DMS79 (cell line): Measurements from ENCODE around the gene NRROS.
"Not testable (repeated sequence)": the region's sequence is repeated elsewhere in the genome, so short reads cannot be mapped to it uniquely, and the experiment has no call there.

ENCODE experiments used
- DNase-seq: peaks from one replicate; lab custom pipeline; 2025; lab: John Stamatoyannopoulos, UW

NRROS gene

GRCh38 chr3:196624907-196625306, 14.6 kb upstream of the NRROS start:
- DNase-seq: no peak

- no peak for DNase-seq
Observed at GRCh38 chr3:196625331-196625730, 14.2 kb upstream of the NRROS start.

- no peak for DNase-seq
Observed at GRCh38 chr3:196627918-196628231, 11.6 kb upstream of the NRROS start.

- DNase-seq: no peak
Observed at GRCh38 chr3:196629228-196629627, 10.3 kb upstream of the NRROS start.

DNA sequence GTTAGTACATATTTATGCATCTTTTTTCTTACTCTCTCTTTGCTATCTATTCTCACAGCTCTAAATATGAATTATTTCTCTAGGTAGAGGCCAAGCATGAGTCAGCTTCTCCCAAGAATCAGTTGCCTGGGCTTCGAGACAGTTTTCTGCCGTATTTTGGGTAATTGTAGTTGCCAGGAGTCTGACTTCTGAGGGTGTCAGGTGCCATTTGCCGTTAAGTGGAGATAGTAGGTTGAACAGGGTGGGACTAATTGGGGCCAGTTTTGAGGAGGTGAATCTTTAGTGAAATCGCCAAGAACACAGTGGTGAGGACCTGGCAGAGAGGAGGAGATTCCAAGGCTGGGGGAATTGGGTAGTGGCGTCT, 7.8 kb upstream of the NRROS start:
- DNase-seq: no peak

- DNase-seq: peak; percentile 98
Observed at GRCh38 chr3:196632046-196632751, 7.3 kb upstream of the NRROS start.

GRCh38 chr3:196633555-196634151, 5.8 kb upstream of the NRROS start:
- DNase-seq: no peak

- no peak for DNase-seq
Observed at GRCh38 chr3:196634224-196634623, 5.3 kb upstream of the NRROS start.

DNA sequence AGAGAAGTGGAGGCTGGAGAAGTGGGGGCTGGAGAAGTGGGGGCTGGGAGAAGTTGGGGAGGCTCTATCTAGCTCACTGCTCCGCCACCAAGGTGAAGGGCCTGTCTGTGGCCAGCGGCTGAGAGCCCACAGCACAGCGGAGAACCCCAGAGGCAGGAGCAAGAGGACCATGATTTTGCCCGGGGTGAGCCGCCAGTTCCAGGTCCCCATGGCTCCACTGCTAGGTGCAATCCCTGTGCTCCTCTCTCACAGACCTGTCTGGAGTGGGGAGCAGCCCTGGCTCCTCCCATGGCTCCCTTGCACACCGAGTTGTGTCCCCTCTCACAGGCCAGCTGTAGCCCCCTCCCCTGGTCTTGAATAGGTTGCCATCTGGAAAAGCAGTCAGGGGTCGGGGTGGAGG, 4.7 kb upstream of the NRROS start:
- DNase-seq: no peak

GRCh38 chr3:196636369-196637349, 2.8 kb upstream of the NRROS start:
- no peak for DNase-seq

- not testable (repeated sequence) for DNase-seq
Observed at GRCh38 chr3:196637941-196638340, 1.6 kb upstream of the NRROS start.

DNA sequence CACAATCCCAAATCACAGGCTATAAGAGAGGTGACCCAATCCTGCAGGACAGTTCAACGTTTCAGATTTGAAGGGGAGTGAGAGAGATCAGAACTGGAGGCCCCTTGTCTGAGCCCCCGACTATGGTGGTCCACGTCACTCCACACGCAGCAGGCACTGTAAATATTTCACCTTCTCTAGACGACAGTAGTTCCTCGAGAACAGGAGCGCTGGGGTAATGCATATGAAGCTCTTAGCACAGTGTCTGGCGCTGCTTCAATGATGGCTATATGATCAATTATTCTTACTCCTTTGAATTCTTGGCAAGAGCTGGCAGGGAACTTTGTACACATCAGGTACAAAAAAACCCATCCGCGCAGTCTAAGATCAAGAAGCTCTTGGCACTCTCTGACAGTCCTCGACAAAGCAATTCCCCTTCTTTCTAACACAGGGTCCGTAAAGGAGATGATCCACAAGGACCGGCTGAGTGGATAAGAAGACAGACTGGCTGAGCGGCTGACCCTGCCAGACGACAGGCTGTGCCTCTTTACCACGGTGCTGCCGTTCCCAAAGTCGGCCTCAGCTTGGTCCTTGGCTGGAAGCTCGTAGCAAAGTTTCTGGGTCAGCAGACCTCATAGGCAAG, 522 bp upstream of the NRROS start:
- DNase-seq: peak; percentile 73

DNA sequence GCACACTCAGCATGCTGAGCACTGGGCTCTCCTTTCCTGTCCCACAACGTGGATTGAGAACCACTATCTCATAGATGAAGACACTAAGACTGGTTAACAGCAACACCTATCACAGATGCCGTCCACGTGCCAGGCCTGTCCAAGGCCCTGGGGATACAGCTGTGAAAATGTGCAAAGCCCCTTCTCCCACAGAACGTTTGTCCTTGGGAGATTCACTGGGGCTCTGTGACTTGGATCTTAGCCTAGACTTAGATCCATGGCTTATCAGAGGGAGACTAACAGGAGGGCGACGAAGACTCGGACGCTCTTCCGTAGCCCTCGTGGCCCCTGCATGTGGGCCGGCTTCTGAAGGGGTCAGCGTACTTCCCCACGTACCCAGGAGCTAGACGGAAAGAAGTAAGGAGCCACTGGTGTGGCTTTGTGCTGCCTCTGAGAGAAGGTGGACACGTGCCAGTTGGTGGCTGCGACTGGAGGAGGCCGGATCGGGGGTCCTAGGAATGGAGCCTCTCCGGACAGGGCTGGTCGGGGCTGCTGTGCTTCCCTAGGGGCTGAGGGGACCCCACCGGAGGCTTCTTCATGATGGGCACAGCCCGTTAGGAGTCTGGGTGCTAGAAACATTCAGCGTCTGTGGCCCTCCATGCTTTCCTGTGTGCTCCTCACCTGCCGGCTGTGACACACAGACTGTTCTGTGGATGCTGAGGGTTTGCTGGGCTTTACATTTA, 964 bp downstream of the NRROS start:
- no peak for DNase-seq

- DNase-seq: no peak
Observed at GRCh38 chr3:196641333-196642054, 2.0 kb downstream of the NRROS start.

DNA sequence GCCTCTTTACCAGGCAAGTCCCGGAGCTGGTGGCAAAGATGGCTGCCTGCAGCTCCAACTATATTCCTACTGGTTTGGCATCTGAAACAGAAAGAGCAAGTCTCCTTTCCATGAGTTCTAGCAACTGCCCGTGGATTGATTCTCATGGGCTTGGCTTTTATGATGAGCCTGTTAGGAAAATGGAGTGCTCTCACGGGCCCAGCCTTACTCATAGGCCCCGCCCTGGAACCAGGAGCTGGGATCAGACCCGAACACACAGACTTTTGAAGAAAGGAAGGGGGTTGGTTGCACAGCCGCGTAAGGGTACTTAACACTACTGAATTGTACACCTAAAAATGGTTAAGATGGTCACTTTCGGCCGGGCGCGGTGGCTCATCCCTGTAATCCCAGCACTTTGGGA, 2.9 kb downstream of the NRROS start:
- no peak for DNase-seq

- DNase-seq: no peak
Observed at GRCh38 chr3:196643201-196643749, 3.8 kb downstream of the NRROS start.

DNA sequence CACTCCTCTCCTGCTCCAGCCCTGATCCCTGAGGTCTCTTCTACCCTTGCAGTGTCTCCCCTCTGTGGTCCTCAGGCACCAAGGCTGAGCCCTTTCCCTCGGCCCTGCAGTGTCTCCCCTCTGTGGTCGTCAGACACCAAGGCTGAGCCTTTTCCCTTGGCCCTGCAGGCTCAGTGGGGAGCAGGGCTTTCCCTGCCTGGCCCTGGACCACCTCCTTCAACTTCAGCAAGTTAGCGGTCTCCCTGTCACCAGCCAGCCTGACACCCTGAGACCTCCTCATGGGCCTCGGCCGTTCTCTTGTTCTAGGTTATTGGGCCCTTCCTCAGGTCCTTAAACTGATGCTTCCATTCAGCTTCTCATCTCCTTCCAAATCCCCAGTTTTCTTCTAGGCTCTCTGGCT, 4.3 kb downstream of the NRROS start:
- DNase-seq: no peak

DNA sequence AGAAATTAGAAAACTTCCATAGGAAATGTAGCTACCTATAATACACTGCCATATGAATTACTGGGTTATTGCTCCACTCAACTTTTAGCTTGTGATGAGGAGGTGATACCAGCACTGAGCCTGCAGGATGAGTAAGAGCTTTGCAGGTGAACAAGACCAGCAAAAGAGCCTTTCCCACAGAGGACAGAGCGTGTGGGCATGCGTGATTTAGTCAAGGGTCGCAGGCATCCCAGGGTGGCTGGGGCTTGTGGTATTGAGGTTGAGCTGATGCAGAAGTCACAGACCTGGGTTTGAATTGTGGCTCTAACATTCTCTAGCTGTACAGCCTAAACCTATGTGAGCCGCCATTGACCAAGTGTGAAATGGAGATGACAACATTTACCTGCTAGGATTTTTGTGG, 5.6 kb downstream of the NRROS start:
- no peak for DNase-seq

- no peak for DNase-seq
Observed at GRCh38 chr3:196645897-196646665, 6.6 kb downstream of the NRROS start.

DNA sequence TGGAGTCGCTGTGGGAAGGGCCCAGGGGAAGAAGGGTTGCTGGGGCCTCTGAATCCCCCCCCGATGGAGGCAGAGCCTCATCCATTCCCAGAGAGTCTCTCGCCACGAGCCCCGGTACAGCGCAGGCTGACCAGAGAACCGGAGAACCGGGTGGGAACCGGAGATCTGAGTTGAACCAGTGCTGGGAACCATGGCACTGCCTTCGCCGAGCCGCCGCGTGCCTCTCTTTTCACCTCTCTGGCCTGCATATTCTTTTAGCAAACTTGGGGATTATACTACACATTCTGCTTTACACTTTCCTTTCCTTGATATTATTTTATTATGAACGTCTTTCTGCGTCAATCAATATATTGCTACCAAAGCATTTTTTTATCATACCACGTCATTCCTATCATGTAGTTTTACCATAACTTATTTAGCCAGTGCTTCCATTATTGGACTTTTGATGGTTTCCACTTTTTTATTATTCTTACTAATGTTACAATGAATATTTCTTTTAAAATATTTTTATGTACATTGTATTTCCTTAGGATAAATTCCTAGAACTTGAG, 7.2 kb downstream of the NRROS start:
- DNase-seq: no peak
